ACHN (cell line): Measurements from ENCODE around the gene NAV3.

Experiments
- DNase-seq: peaks from one replicate; pipeline ENCODE4 v3.0.0-alpha.2; 2015
- in situ Hi-C: cut with HindIII; loops from 2 replicates; pipeline ENCODE4 v1.10.0; 2017; ENCODE audit warnings: low sequenced_read_pairs, low pct_ligation_motif_present, low pct_unique_long_range_greater_than_20kb

Gene NAV3

DNA sequence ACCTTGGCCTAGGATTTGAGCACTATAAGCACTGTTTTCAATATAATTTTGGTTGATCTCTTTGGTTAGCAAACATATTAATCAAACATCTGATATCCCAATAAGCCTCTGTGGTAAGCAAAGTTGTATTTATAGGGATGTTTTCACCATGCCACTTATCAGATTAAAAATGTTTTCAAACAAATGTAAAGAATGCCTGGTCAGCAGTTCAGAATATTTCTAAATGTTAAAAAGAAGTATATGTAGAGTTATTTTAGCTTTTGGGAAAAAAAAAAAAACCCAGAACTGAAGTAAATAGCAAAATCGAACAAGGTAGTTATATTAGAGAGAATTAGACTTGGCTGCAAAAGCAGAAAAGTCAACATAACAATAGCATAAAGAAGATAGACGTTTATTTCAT is 3.9 kb downstream of the NAV3 start:
- in situ Hi-C loops: no loop called here

DNA sequence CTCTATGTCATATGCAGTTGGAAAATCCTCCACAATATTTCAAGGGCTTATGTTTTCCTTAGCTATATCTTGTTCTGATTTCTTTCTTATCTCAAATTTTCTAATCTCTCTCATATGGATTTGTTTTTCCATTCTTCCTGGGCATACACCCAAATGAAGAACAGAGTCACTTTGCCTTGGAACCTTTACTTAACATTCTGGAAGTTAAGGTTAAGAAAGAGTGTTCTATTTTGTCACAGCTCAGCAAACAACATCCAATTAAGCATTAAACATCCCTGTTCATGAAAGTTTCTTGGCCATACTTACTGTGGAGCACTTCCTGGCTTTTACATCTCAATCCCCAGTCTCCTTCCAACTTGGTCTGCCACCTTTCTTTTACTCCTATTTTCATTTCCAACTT is 5.3 kb downstream of the NAV3 start:
- DNase-seq: no peak
- in situ Hi-C loops: no loop called here

More for the DNA sequence above, 3.9 kb downstream of the NAV3 start:
- DNase-seq: no peak

DNA sequence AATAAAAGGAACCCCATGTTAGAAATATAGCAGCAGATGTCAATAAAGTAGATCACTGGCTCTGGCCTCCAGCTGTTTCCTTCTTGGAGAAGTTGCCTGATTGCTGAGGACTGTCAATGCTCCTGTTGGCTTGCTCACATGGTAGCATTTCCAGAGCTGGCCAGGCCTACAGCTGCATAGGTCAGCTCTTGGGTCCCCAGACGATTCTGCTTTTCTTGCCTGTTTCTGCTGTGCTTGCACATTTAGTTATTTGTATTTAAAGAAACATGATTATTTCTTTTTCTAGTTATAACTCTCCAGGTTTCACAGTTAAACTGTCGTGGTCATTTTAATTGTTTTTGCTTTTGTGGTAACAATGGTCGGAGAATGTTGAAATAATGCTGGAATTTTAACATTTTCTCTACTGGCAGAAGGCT is 7.2 kb downstream of the NAV3 start:
- in situ Hi-C loops: no loop called here
- DNase-seq: no peak

DNA sequence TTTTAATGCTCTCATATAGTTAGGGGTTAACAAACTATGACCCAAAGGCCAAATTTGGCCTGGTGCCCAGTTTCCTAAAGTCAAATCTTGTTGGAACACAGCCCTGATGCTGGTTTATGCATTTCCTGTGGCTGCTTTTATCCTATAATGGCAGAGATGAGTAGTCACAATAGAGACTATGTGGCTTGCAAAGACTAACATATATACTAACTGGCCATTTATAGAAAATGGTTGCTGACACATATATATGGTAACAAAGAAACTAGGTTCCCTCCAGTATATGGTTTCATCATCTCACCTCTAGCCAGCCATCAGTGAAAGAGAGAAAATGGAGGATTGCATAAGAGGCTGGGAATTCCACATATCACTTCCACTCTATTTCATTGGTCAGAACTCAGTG is 10.8 kb downstream of the NAV3 start:
- no peak for DNase-seq
- in situ Hi-C loops: no loop called here

DNA sequence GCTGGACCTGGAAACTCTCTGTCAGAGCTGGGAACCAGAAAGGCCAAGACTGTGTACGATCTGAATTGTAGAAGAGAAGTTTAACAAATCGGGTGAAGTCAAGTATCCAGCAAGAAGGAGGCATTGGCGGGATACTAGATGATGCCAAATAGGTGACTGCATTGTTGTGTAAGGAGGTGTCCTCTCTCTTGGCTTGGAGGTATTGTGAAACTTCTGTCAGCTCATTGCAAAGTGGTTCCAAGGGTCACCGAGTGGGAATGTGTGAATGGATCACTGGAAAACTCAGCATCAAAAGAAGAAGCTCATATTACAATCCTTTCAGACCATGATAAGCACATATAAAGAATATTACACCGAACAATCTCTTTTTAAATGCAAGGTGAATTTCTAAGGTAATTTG is 11.7 kb downstream of the NAV3 start:
- in situ Hi-C loops: no loop called here
- DNase-seq: no peak

DNA sequence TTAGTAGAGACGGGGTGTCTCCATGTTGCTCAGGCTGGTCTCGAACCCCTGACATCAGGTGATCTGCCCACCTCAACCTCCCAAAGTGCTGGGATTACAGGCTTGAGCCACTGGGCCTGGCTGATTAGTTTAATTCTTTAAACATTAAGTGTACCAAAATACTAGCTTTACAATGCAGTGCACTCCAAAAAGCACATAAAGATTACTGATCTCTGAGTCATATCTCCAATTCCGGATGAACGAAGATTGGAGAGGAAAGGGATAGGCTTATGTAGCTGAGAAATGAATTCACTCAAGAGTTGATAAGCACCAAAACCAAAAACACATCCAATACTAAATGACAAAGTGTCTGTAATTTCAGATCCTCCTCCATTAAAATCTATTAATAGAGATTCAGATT is 15.1 kb downstream of the NAV3 start:
- peak; percentile 56 for DNase-seq
- in situ Hi-C loops: no loop called here

DNA sequence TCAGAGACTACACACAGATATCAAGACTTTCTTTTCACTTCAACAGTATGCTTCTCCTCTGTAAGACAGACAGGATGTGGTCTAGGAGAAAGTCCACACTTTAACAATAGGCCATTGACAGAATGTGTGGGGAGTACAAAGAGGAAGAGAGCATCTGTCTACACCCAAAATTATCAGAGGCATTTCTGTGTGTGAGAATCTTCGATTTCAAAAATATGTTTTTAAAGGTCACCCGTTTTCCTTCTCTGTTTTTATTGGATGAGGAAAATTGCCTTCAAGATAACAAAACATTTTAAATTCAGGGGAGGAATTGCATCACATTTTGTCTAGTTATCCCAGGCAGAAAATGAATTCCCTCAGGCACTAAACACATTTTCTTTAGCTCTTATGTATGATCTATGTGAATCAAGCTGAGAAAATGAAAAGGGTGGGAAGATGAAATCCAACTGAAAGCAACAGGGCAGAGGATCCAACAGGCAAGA is 16.4 kb downstream of the NAV3 start:
- no peak for DNase-seq
- in situ Hi-C loops: no loop called here

DNA sequence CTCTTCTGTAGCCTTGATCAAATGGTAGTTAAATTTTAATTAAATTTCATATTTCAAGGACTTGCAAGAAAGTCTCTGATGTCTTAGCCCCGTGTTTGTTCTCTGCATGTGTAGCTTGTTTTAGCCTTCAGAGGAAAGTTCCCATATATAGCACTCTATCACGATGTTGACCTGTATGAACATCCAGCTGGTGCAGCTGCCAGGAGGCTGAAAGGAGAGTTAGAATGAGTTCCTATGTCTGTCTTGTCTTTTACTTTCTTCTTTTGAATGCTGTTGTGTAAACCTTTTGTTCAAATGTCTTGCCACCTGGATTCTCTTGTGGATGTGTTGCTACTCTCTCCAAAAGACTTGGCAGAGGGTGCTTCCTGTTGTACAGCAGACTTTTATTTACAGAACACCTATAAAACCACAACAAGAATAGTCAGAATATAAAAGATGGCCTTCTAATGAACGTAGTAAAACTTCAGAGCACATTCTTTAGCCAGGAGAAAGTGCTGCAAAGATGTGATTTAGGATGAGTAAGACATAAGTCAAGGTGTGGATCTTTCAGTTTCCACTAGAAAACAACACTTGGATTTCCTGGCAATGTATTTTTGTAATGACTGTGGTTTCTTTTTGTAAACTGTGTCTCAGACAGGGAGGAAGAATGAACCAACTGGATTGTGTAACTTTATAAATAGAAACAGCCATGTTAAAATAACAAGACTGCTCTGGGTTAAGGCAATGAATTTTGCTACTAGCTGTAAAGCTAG is 17.2 kb downstream of the NAV3 start:
- in situ Hi-C loops: no loop called here
- no peak for DNase-seq

DNA sequence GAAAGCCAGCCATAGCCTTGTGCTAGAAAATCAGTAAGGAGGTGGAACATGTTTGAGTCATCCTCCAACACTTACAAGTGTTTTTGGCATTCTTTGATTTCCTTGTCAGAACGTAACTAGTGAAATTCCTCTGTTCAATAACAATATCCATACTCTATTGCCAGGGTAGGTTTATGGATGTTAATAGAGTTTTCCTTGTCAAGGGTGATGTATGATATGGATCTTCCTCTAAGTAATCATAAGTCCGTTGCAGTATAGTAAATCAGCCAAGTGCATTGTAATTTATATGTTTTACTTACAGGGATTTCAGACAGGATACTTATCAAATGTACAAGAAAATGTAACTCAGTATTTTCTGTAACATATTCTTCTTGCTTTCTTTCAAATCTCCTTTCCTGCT is 19.4 kb downstream of the NAV3 start:
- in situ Hi-C loops: no loop called here

DNA sequence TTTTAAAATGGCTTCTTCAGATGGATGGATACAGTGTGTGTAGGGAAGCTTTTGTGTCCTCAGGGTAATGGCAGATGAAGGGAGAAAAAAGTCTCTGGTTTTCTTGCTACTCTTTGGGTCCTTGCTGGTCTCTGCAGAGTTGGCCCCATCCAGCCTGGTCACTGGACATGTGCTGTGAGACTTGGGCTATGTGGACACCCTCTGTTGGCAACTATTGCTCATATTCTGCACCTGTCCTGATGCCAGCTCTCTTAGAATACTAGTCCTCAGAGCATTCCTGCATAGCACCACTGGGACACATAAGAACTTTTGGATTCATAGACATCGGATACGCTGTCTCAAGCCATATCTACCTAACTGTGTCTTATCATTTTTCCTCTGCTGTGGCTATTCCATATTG is 20.0 kb downstream of the NAV3 start:
- in situ Hi-C loops: no loop called here
- no peak for DNase-seq

More for the DNA sequence above, 19.4 kb downstream of the NAV3 start:
- DNase-seq: no peak

DNA sequence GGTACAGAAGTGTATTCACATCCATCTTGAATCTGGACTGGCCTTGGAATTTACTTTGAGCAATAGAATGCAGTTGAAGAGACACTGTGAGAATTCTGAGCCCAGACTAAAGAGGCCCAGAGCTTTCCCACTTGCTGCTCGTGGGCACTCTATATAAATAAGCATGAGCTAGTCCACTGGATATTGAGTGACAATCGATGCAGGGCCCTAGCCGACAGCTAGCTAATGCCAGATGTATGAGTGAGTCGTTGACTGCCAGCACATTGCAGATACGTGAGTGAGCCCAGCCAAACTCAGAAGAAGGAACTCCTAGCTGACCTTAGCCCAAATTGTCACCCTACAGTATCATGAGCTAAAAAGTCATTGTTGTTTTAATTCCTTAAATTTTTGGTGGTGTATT is 24.9 kb downstream of the NAV3 start:
- in situ Hi-C loops: no loop called here
- DNase-seq: no peak

DNA sequence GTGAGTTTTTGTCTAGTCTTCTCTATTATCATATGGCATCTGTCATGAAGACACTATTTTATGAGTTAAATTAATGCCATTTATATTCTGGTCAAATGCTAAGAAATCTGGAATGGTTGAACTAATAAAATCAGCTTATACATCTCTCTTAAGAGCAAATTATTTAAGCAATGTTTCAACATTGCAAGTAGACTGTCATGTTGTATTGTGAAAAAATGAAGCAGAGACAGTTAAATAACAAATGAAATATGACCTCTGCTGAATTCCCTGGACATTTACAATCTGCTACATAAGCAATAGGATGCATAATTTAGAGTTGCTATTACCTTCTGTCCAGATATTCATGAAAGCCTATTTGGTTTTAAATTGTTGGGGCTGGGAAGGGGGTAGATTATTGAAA is 30.6 kb downstream of the NAV3 start:
- no peak for DNase-seq
- in situ Hi-C loops: no loop called here

DNA sequence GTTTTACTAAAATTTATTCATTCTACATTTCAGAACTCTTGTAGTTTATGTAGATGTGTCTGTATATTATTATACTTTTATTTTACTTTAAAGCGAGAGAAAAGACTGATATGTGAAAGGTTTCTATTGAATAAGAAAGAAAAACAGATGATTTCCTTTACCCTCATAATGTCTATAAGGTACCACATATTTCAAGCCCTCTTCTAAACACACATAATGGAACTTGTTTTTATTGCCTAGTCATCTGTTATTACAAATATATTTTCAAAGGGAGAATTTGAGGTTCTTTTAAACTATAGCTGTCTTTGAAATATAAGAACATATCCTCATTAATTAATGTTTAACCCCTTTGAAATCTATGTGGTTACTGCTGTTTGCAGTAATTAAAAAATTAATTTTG is 34.5 kb downstream of the NAV3 start:
- in situ Hi-C loops: no loop called here
- DNase-seq: no peak

DNA sequence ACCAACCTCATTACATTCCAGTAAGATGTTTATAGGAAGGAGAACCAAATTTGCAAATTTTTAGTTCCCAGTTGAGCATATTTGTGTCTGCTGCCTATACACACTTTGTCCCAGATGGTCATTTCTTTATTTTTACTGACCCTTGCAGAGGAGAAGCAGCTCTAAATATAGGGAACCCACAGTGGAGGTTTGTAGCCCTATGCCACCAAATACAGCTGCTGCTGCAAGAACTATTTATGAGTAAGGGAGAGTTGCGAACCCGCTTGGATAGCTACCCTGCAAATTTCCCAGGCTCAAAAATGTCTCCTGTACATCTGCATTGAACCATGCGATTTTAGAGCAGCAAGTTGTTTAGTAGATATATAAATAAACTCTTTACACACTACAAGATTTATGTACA is 48.2 kb downstream of the NAV3 start:
- DNase-seq: no peak
- in situ Hi-C loops: no loop called here

DNA sequence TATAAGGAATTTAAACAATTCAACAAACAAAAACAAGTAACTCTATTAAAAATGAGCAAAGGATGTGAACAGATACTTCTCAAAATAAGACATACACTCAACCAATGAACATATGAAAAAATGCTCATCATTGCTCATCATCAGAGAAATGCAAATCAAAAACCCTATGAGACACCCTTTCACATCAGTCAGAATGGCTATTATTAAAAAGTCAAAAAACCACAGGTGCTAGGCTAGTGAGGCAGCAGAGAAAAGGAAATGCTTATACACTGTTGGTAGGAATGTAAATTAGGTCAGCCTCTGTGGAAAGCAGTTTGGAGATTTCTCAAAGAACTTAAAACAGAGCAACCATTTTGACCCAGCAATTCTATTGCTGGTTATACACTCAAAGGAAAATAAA is 52.0 kb downstream of the NAV3 start:
- in situ Hi-C loops: no loop called here
- no peak for DNase-seq

DNA sequence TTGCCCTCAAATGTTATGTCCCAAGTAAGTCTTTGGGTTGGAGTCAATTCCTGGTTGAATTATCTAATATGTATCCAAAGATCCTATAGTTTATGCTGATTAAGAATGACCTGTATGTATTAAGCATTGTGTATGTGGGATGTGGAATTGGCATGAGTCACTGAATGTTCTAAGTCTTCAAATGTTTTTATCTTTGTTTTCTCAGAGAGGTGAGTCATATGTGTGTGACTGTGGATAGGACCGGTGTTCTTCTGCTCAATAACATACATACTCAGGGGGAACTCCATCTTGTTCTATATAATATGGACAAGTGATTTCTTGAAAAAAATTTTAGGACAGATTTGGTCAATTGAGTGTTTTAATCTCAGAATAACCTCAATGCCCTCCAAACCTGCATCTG is 57.9 kb downstream of the NAV3 start:
- in situ Hi-C loops: no loop called here
- DNase-seq: peak; percentile 10

DNA sequence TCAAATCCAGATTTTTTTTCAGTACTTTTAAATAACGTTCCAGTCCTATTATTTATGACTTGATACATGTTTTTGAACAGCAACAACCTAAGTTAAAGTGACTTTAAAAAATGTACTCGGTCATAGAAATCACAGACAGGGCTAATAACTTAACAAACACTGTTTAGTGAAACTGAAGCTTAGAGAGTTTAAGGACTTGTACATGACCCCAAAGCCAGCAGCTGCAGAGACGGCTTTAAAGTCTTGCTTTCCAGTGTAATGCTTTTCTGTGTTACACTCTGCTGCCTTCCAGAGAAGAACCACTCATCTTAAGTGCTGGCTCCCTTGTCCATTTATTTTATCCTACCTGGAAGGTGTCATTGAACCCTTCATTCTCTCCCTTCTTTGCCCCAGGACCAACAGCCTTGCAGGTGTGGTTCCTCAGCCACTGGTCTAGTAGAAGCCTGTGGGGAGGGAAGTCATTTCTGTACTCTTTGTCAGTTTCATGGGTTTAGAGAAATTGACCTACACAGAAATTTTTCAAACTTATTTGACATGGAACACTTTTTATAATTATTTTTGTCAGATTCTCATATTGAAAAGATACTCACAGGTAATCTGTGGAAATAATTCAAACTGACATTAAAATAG is 60.9 kb downstream of the NAV3 start:
- DNase-seq: no peak
- in situ Hi-C loops: no loop called here

DNA sequence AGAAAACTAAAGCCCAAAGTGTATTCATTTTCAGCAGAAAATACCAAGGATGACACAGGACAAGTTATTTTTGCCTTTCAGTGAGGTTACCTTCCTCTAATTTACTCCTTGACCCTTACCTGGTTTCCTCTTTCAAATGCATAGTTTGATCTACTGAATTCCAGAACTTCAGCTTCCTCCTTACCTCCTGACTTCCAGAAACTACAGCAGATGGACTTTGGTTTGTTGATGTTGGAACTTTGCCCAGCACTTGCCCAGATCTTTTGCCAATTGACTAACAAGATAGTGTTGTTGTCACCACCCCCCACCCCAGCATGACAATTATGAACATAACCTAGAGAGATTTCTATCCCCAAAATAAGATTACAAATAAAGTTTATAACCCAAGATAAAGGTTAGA is 63.2 kb downstream of the NAV3 start:
- in situ Hi-C loops: no loop called here
- DNase-seq: peak; percentile 17

DNA sequence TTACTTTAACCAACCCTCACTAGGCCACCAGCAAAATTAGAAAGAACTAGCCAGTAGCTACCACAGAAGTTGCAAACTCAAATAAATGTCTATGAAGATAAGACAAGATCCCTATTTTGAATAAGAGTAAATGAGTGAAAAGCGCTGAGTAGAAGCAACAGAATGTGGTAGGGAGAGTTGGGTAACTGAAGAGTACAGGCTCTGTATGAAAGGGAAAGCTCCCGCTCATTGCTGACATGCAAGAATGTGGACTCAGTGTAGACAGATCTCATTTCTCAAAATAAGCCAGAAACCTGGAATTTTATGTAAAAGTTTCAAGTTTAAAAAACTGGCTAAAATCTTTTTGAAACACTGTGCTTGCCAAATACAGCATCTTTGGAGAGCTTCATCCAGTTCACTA is 63.9 kb downstream of the NAV3 start:
- in situ Hi-C loops: no loop called here
- no peak for DNase-seq

DNA sequence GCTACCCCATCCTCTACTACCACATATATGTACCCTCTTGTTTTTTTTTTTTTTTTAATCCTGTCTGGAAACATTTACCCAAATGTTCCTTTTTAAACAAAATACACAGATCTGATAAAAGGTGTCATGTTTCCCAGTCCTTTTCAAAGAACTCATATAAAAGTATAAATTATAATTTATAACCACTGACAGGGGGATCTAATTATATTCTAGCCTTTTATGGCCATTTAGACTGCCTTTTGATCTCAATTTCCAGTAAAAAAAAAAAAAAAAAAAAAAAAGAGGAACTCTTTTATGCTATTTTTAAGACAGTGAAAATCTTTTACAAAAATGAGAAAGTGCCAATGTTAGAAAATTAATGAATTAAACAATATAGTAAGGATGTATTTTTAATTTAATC is 65.0 kb downstream of the NAV3 start:
- in situ Hi-C loops: no loop called here
- no peak for DNase-seq
